Erythroblast (primary cell): Measurements from ENCODE around the gene RTN3.

ENCODE experiments used
- GATA1 ChIP-seq: IDR thresholded peaks from 2 replicates; pipeline ENCODE4 v1.6.1; 2011; ENCODE audit warnings: low read depth, mild to moderate bottlenecking, control low read depth, low read length, moderate library complexity
- POLR2A ChIP-seq: IDR thresholded peaks from 2 replicates; pipeline ENCODE4 v1.6.1; 2011; ENCODE audit warnings: mild to moderate bottlenecking, low read length

DNA sequence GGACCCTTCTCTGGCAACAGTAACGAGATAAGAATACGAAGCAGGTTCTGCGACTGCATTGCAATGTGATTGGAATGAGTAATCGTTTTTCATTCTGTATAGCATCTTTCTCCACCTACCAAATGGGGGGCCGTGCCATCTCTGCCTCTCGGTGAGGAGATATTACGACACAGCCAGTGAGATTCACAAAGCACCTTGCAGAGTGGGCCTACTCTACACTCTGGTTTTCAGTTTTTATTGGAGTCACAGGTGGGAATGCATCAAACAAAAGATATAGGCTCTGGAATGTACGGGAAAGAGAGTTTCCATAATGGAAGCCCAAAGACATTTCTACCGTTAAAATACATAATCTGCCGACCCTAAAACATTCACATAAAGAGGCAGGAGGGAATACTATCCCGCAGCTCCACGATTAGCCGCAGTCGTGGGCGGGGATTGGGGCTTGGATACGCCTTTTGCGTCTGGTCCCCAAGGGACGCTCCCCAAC, 423 bp upstream of the RTN3 start:
- TF ChIP-seq POLR2A (no peak), GATA1 (no peak)
